ENCODE results near the gene MPG.

DNA sequence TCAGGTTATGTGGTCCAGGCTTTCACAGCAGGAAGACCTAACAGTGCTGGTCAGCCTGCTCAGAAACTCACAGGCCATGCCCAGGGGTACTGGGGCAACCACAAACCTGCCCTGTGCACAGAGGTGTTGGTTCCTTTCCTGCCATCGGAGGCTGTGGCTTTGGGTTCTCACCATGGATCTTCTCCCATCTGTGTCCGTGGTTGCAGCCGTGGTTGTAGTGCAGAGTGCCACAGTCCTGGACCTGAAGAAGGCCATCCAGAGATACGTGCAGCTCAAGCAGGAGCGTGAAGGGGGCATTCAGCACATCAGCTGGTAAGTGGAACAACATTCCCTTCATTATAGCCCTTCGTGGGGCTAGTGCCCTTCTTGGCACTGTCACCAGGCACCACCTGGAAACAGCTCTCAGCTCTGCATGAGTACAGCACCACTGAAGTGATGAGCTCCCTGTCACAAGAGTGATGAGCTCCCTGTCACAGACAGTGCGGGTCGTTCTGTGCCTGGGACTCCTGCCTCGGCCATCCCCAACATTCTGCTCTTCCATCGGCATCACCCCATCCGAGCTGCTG, 22.4 kb upstream of the MPG start:
- TF ChIP-seq, protein P1, sequence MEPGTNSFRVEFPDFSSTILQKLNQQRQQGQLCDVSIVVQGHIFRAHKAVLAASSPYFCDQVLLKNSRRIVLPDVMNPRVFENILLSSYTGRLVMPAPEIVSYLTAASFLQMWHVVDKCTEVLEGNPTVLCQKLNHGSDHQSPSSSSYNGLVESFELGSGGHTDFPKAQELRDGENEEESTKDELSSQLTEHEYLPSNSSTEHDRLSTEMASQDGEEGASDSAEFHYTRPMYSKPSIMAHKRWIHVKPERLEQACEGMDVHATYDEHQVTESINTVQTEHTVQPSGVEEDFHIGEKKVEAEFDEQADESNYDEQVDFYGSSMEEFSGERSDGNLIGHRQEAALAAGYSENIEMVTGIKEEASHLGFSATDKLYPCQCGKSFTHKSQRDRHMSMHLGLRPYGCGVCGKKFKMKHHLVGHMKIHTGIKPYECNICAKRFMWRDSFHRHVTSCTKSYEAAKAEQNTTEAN (CRISPR knock-in tag; IDR thresholded peaks at IDR 0.05), result no peak
- no peak for TF ChIP-seq CBFB (CRISPR knock-in tag; IDR thresholded peaks at IDR 0.05; ENCODE audit: low read depth)
- TF ChIP-seq, protein P2, sequence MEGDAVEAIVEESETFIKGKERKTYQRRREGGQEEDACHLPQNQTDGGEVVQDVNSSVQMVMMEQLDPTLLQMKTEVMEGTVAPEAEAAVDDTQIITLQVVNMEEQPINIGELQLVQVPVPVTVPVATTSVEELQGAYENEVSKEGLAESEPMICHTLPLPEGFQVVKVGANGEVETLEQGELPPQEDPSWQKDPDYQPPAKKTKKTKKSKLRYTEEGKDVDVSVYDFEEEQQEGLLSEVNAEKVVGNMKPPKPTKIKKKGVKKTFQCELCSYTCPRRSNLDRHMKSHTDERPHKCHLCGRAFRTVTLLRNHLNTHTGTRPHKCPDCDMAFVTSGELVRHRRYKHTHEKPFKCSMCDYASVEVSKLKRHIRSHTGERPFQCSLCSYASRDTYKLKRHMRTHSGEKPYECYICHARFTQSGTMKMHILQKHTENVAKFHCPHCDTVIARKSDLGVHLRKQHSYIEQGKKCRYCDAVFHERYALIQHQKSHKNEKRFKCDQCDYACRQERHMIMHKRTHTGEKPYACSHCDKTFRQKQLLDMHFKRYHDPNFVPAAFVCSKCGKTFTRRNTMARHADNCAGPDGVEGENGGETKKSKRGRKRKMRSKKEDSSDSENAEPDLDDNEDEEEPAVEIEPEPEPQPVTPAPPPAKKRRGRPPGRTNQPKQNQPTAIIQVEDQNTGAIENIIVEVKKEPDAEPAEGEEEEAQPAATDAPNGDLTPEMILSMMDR (IDR thresholded peaks at IDR 0.05), result no peak

Data from WTC11 (cell line).